ENCODE results near the gene EIF3L. TPM values are rescaled to one million over a fixed set of nuclear protein-coding genes. Genes with fewer than 3 reads are reported as not detected.

EIF3L gene
- total RNA-seq, 1 experiment from 2014 or later: 505 TPM

- ChIA-PET CTCF (interaction anchor here (0.6 to 5.7 kb wide), 38 partner anchors 8 to 1385 kb away, joined by 3 to 60 read pairs (median 4); partner anchors contain the start of genes ANKRD54 and GCAT), POLR2A (interaction anchor here (0.8 to 3.9 kb wide), 4 partner anchors 9 to 147 kb away, joined by 3 to 20 read pairs (median 4); partner anchors contain the start of genes ANKRD54 and GCAT)
- Mint-ChIP-seq H3K4me1 (ENCODE audit: insufficient read depth, unreplicated experiment) (peaks cover 6% of the 10 kb centered on the region), H3K27ac (ENCODE audit: low read depth, unreplicated experiment) (no peak overlapping the region), H3K27me3 (ENCODE audit: insufficient read depth, unreplicated experiment) (no peaks in the 10 kb centered on the region), H3K9me3 (ENCODE audit: unreplicated experiment) (no peaks in the 10 kb centered on the region), H3K36me3 (ENCODE audit: insufficient read depth, unreplicated experiment) (no peaks in the 10 kb centered on the region), H3K4me3 (ENCODE audit: unreplicated experiment) (no peak overlapping the region)
- peak; percentile 71 for DNase-seq (ENCODE audit: unreplicated experiment)
- intact Hi-C loops (cut with micrococcal nuclease): loop anchor here (1.0 kb wide), 4 partner anchors 45 to 147 kb away; no protein-coding TSS in a partner anchor
- TF ChIP-seq CTCF (IDR thresholded peaks at IDR 0.05; ENCODE audit: unreplicated experiment): peak; percentile 92
- BruUV-seq (replicated peaks): no TSS peak
Measured at GRCh38 chr22:37817705-37818408, 31.4 kb upstream of the EIF3L start.

GRCh38 chr22:37818409-37819104, 30.7 kb upstream of the EIF3L start:
- H3K36me3 Mint-ChIP-seq (ENCODE audit: insufficient read depth, unreplicated experiment): no peaks in the 10 kb centered on the region
- no peaks in the 10 kb centered on the region for H3K9me3 Mint-ChIP-seq (ENCODE audit: unreplicated experiment)
- H3K4me3 Mint-ChIP-seq (ENCODE audit: unreplicated experiment): no peak overlapping the region
- CTCF ChIA-PET: interaction anchor here (0.6 to 5.7 kb wide), 27 partner anchors 8 to 421 kb away, joined by 3 to 60 read pairs (median 5); partner anchors contain the start of genes ANKRD54, GCAT and SH3BP1
- no peak overlapping the region for H3K27ac Mint-ChIP-seq (ENCODE audit: low read depth, unreplicated experiment)
- BruUV-seq (replicated peaks): no TSS peak
- intact Hi-C loops (cut with micrococcal nuclease): no loop called here
- H3K27me3 Mint-ChIP-seq (ENCODE audit: insufficient read depth, unreplicated experiment): no peaks in the 10 kb centered on the region
- no peak for TF ChIP-seq CTCF (IDR thresholded peaks at IDR 0.05; ENCODE audit: unreplicated experiment)
- POLR2A ChIA-PET: interaction anchor here (0.6 to 3.9 kb wide), 5 partner anchors 8 to 147 kb away, joined by 3 to 20 read pairs (median 3); partner anchors contain the start of genes ANKRD54 and GCAT
- DNase-seq (ENCODE audit: unreplicated experiment): no peak
- H3K4me1 Mint-ChIP-seq (ENCODE audit: insufficient read depth, unreplicated experiment): peaks cover 6% of the 10 kb centered on the region

GRCh38 chr22:37819105-37819433, 30.1 kb upstream of the EIF3L start:
- ChIA-PET POLR2A (interaction anchor here (3.9 kb wide), 1 partner anchor 11 kb away, joined by 20 read pairs; the partner anchor contains the start of gene GCAT), CTCF (interaction anchor here (0.6 to 5.7 kb wide), 8 partner anchors 7 to 180 kb away, joined by 3 to 60 read pairs (median 10); partner anchors contain the start of gene SH3BP1)
- no peak overlapping the region for H3K4me3 Mint-ChIP-seq (ENCODE audit: unreplicated experiment)

More at GRCh38 chr22:37819105-37819433, 30.1 kb upstream of the EIF3L start:
- H3K36me3 Mint-ChIP-seq (ENCODE audit: insufficient read depth, unreplicated experiment): no peaks in the 10 kb centered on the region
- no peaks in the 10 kb centered on the region for H3K9me3 Mint-ChIP-seq (ENCODE audit: unreplicated experiment)
- intact Hi-C loops (cut with micrococcal nuclease): no loop called here
- DNase-seq (ENCODE audit: unreplicated experiment): no peak
- no peaks in the 10 kb centered on the region for H3K27me3 Mint-ChIP-seq (ENCODE audit: insufficient read depth, unreplicated experiment)
- BruUV-seq (replicated peaks): no TSS peak
- TF ChIP-seq CTCF (IDR thresholded peaks at IDR 0.05; ENCODE audit: unreplicated experiment): no peak
- peaks cover 6% of the 10 kb centered on the region for H3K4me1 Mint-ChIP-seq (ENCODE audit: insufficient read depth, unreplicated experiment)
- no peak overlapping the region for H3K27ac Mint-ChIP-seq (ENCODE audit: low read depth, unreplicated experiment)

Measured in MCF 10A (cell line).